NCI-H526 (cell line): ENCODE measurements around the gene TIMM44.
"Not testable (repeated sequence)": the region's sequence is repeated elsewhere in the genome, so short reads cannot be mapped to it uniquely, and the experiment has no call there.

Experiments
- DNase-seq, 2 experiments: peaks; one replicate each; lab custom pipeline; 2025; lab: John Stamatoyannopoulos, UW

TIMM44 gene

GRCh38 chr19:7900401-7900870, 43.0 kb downstream of the TIMM44 start:
- no peak for DNase-seq

- no peak for DNase-seq
Measured at GRCh38 chr19:7899751-7900378, 43.6 kb downstream of the TIMM44 start.

- DNase-seq, result no peak
Measured at GRCh38 chr19:7898967-7899366, 44.5 kb downstream of the TIMM44 start.

GRCh38 chr19:7897292-7897691, 46.2 kb downstream of the TIMM44 start:
- no peak for DNase-seq

- DNase-seq, result no peak
Measured at GRCh38 chr19:7895565-7895964, 47.9 kb downstream of the TIMM44 start.

GRCh38 chr19:7894612-7895309, 48.7 kb downstream of the TIMM44 start:
- DNase-seq, result no peak

GRCh38 chr19:7893362-7894101, 49.9 kb downstream of the TIMM44 start:
- DNase-seq, result not testable (repeated sequence)

GRCh38 chr19:7888826-7889217, 54.6 kb downstream of the TIMM44 start:
- DNase-seq, result no peak

- peak in 1 of 2 experiments; percentile 67 for DNase-seq
Measured at GRCh38 chr19:7888145-7888825, 55.2 kb downstream of the TIMM44 start, which contains the start of gene LRRC8E. Gene LRRC8E, plus strand, starts transcription at chr19:7888510. Its CDS starts 7,094 bp downstream, at chr19:7895604.

GRCh38 chr19:7887408-7888144, 55.9 kb downstream of the TIMM44 start:
- no peak for DNase-seq

GRCh38 chr19:7885818-7886217, 57.6 kb downstream of the TIMM44 start:
- no peak for DNase-seq

GRCh38 chr19:7883796-7884570, 59.5 kb downstream of the TIMM44 start:
- DNase-seq, result no peak

GRCh38 chr19:7883105-7883504, 60.4 kb downstream of the TIMM44 start:
- no peak for DNase-seq

GRCh38 chr19:7881910-7882309, 61.6 kb downstream of the TIMM44 start:
- no peak for DNase-seq

- no peak for DNase-seq
Measured at GRCh38 chr19:7879836-7880235, 63.6 kb downstream of the TIMM44 start.

- no peak for DNase-seq
Measured at GRCh38 chr19:7879111-7879807, 64.2 kb downstream of the TIMM44 start.

- no peak for DNase-seq
Measured at GRCh38 chr19:7877249-7877836, 66.1 kb downstream of the TIMM44 start.
